ENCODE measurements around the gene FBN1.

DNA sequence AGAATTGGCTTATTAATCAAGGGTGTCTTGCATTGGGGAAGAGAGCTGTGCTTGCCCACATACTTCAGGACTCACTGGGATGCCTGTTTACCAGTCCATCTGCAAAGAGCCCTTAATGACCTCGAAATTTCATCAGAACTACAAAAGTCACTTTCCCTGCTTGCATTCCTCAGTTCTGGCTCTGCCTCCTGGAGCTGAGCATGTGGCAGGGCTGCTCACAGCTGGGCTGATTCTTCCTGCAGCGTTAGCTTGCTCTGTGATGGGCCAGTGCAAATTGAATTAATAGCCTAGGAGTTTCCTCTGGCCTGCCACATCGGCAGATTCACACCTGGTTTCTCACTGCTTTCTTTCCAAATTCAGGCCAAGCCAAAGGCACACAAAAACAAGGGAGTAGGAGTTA is 205.4 kb downstream of the FBN1 start:
- TF ChIP-seq CTCF (IDR thresholded peaks at IDR 0.05) = no peak
- no peak for TF ChIP-seq POLR2A (IDR thresholded peaks at IDR 0.05)

Measured in thyroid gland (tissue), 4 donors.